HEK293 (cell line): ENCODE data around the gene IFT122.
A peak's percentile ranks its signal among the peaks of the same experiment; 100 is the strongest.
"Not testable (repeated sequence)": the region's sequence is repeated elsewhere in the genome, so short reads cannot be mapped to it uniquely, and the experiment has no call there.

Experiments
- CTCF ChIA-PET: fragments of 350-600 bp; formaldehyde crosslinking; extraction: SDS; loops from one replicate; lab custom pipeline; 2021; ENCODE audit warnings: antibody characterized with exemption; lab: Yijun Ruan, JAX
- POLR2A ChIA-PET: fragments of 300-600 bp; formaldehyde crosslinking; extraction: SDS; loops from one replicate; lab custom pipeline; 2020; ENCODE audit warnings: antibody characterized with exemption, inconsistent platforms; lab: Yijun Ruan, JAX
- H3K27ac ChIP-seq: fragments of 200-500 bp; sonication (Bioruptor generic); 2 replicates; pipeline ENCODE4 v1.5.1; 2014; ENCODE audit warnings: low read depth, low read length, control low read depth, inconsistent platforms; ENCODE audit errors: extremely low read depth
- H3K36me3 ChIP-seq, 2 experiments: fragments of 200-500 bp in 1 of 2; sonication (Bioruptor generic) in 1 of 2; 1 replicate in 1 of 2; 2 replicates in 1 of 2; pipeline ENCODE4 v1.5.1; 2014 to 2017; ENCODE audit warnings: inconsistent platforms in 2 of 2, low read length in 2 of 2; ENCODE audit not compliant: control insufficient read depth in 2 of 2, insufficient read depth in 1 of 2
- H3K4me1 ChIP-seq: fragments of 200-500 bp; sonication (Bioruptor generic); 2 replicates; pipeline ENCODE4 v1.5.1; 2014; ENCODE audit warnings: mild to moderate bottlenecking, low read length, inconsistent platforms; ENCODE audit not compliant: control insufficient read depth, insufficient read depth
- H3K4me3 ChIP-seq: 2 replicates; pipeline ENCODE4 v1.5.1; 2011; ENCODE audit warnings: low read depth, mild to moderate bottlenecking, control low read depth, low read length, moderate library complexity
- H3K9me3 ChIP-seq: fragments of 200-500 bp; sonication (Bioruptor generic); 2 replicates; pipeline ENCODE4 v1.5.1; 2014; ENCODE audit warnings: low read depth, low read length, inconsistent platforms; ENCODE audit not compliant: control insufficient read depth, insufficient read depth
- FEZF1 ChIP-seq: fragments of 450-650 bp; formaldehyde crosslinking; IDR thresholded peaks from 2 replicates; pipeline ENCODE4 v1.5.1; 2016; ENCODE audit warnings: missing biosample characterization, missing genetic modification characterization
- GLI2 ChIP-seq: fragments of 450-650 bp; formaldehyde crosslinking; IDR thresholded peaks from 2 replicates; pipeline ENCODE4; 2017; ENCODE audit warnings: missing biosample characterization, missing genetic modification characterization, low read depth, borderline replicate concordance
- IKZF3 ChIP-seq: fragments of 450-650 bp; IDR thresholded peaks from 2 replicates; pipeline ENCODE4 v1.5.0; 2018; ENCODE audit warnings: missing biosample characterization, mild to moderate bottlenecking, missing genetic modification characterization, moderate library complexity
- KLF16 ChIP-seq: fragments of 450-650 bp; formaldehyde crosslinking; IDR thresholded peaks from 2 replicates; pipeline ENCODE4 v1.5.1; 2017; ENCODE audit warnings: missing biosample characterization, missing genetic modification characterization
- KLF7 ChIP-seq: fragments of 450-650 bp; formaldehyde crosslinking; IDR thresholded peaks from 2 replicates; pipeline ENCODE4 v1.5.1; 2016; ENCODE audit warnings: missing biosample characterization, missing genetic modification characterization, borderline replicate concordance
- PRDM1 ChIP-seq: fragments of 450-650 bp; formaldehyde crosslinking; IDR thresholded peaks from 2 replicates; pipeline ENCODE4; 2016; ENCODE audit warnings: missing biosample characterization, missing genetic modification characterization
- REPIN1 ChIP-seq: fragments of 450-650 bp; formaldehyde crosslinking; IDR thresholded peaks from 2 replicates; pipeline ENCODE4 v1.5.1; 2017; ENCODE audit warnings: missing biosample characterization, missing genetic modification characterization, low read depth
- SCRT1 ChIP-seq: fragments of 450-650 bp; formaldehyde crosslinking; IDR thresholded peaks from 2 replicates; pipeline ENCODE4 v1.5.1; 2016; ENCODE audit warnings: missing biosample characterization, missing genetic modification characterization, borderline replicate concordance
- ZBTB1 ChIP-seq: fragments of 450-650 bp; formaldehyde crosslinking; IDR thresholded peaks from 2 replicates; pipeline ENCODE4 v1.5.1; 2016; ENCODE audit warnings: missing biosample characterization, missing genetic modification characterization
- ZBTB21 ChIP-seq: fragments of 450-650 bp; formaldehyde crosslinking; IDR thresholded peaks from 2 replicates; pipeline ENCODE4 v1.5.1; 2017; ENCODE audit warnings: missing biosample characterization, missing genetic modification characterization
- ZIC2 ChIP-seq: fragments of 450-650 bp; formaldehyde crosslinking; IDR thresholded peaks from 2 replicates; pipeline ENCODE4 v1.5.1; 2016; ENCODE audit warnings: missing biosample characterization, missing genetic modification characterization
- ZNF112 ChIP-seq: fragments of 450-650 bp; formaldehyde crosslinking; IDR thresholded peaks from 2 replicates; pipeline ENCODE4 v1.5.0; 2017; ENCODE audit warnings: missing biosample characterization, missing genetic modification characterization
- ZNF133 ChIP-seq: fragments of 450-650 bp; formaldehyde crosslinking; IDR thresholded peaks from 2 replicates; pipeline ENCODE4 v1.5.1; 2016; ENCODE audit warnings: missing biosample characterization, missing genetic modification characterization
- ZNF2 ChIP-seq: fragments of 450-650 bp; formaldehyde crosslinking; IDR thresholded peaks from 2 replicates; pipeline ENCODE4 v1.5.1; 2016; ENCODE audit warnings: missing biosample characterization, missing genetic modification characterization
- ZNF302 ChIP-seq: fragments of 450-650 bp; formaldehyde crosslinking; IDR thresholded peaks from 2 replicates; pipeline ENCODE4 v1.5.1; 2016; ENCODE audit warnings: missing biosample characterization, missing genetic modification characterization, low read depth
- ZNF354C ChIP-seq: fragments of 450-650 bp; formaldehyde crosslinking; IDR thresholded peaks from 2 replicates; pipeline ENCODE4 v1.5.1; 2016; ENCODE audit warnings: missing biosample characterization, missing genetic modification characterization, low read depth, borderline replicate concordance
- ZNF394 ChIP-seq: fragments of 450-650 bp; formaldehyde crosslinking; IDR thresholded peaks from 2 replicates; pipeline ENCODE4 v1.5.1; 2016; ENCODE audit warnings: missing biosample characterization, missing genetic modification characterization, mild to moderate bottlenecking, moderate library complexity, borderline replicate concordance
- ZNF423 ChIP-seq: fragments of 450-650 bp; formaldehyde crosslinking; IDR thresholded peaks from 2 replicates; pipeline ENCODE4 v1.5.1; 2016; ENCODE audit warnings: missing biosample characterization, missing genetic modification characterization
- ZNF48 ChIP-seq: fragments of 450-650 bp; formaldehyde crosslinking; IDR thresholded peaks from 2 replicates; pipeline ENCODE4 v1.5.1; 2016; ENCODE audit warnings: missing biosample characterization, missing genetic modification characterization
- ZNF558 ChIP-seq: fragments of 450-650 bp; formaldehyde crosslinking; IDR thresholded peaks from 2 replicates; pipeline ENCODE4 v1.5.1; 2016; ENCODE audit warnings: missing biosample characterization, missing genetic modification characterization
- ZNF585B ChIP-seq: fragments of 450-650 bp; formaldehyde crosslinking; IDR thresholded peaks from 2 replicates; pipeline ENCODE4 v1.5.1; 2016; ENCODE audit warnings: missing biosample characterization, missing genetic modification characterization
- ZNF610 ChIP-seq: fragments of 450-650 bp; formaldehyde crosslinking; IDR thresholded peaks from 2 replicates; pipeline ENCODE4 v1.5.1; 2016; ENCODE audit warnings: missing biosample characterization, missing genetic modification characterization, borderline replicate concordance
- ZNF624 ChIP-seq: fragments of 450-650 bp; formaldehyde crosslinking; IDR thresholded peaks from 2 replicates; pipeline ENCODE4 v1.5.1; 2017; ENCODE audit warnings: missing biosample characterization, missing genetic modification characterization
- ZNF626 ChIP-seq: fragments of 450-650 bp; sonication (Bioruptor Pico); formaldehyde crosslinking; IDR thresholded peaks from 2 replicates; pipeline ENCODE4 v1.5.1; 2018; ENCODE audit warnings: missing biosample characterization, missing genetic modification characterization, inconsistent platforms
- ZNF664 ChIP-seq: fragments of 450-650 bp; formaldehyde crosslinking; IDR thresholded peaks from 2 replicates; pipeline ENCODE4 v1.5.1; 2016; ENCODE audit warnings: missing biosample characterization, missing genetic modification characterization
- ZNF747 ChIP-seq: fragments of 450-650 bp; formaldehyde crosslinking; IDR thresholded peaks from 2 replicates; pipeline ENCODE4 v1.5.1; 2016; ENCODE audit warnings: missing biosample characterization, missing genetic modification characterization
- ZXDB ChIP-seq: fragments of 450-650 bp; formaldehyde crosslinking; IDR thresholded peaks from 2 replicates; pipeline ENCODE4 v1.5.1; 2016; ENCODE audit warnings: missing biosample characterization, missing genetic modification characterization
- TF ChIP-seq, protein P1 (sequence below): fragments of 450-650 bp; formaldehyde crosslinking; IDR thresholded peaks from 2 replicates; pipeline ENCODE4 v1.5.1; 2016; ENCODE audit warnings: missing biosample characterization, missing genetic modification characterization
- TF ChIP-seq, protein P2 (sequence below): fragments of 450-650 bp; formaldehyde crosslinking; IDR thresholded peaks from 2 replicates; pipeline ENCODE4 v1.5.1; 2016; ENCODE audit warnings: missing biosample characterization, missing genetic modification characterization
- TF ChIP-seq, protein P3 (sequence below): fragments of 450-650 bp; formaldehyde crosslinking; IDR thresholded peaks from 2 replicates; pipeline ENCODE4 v1.5.1; 2016; ENCODE audit warnings: missing biosample characterization, missing genetic modification characterization, low read depth

Gene IFT122

DNA sequence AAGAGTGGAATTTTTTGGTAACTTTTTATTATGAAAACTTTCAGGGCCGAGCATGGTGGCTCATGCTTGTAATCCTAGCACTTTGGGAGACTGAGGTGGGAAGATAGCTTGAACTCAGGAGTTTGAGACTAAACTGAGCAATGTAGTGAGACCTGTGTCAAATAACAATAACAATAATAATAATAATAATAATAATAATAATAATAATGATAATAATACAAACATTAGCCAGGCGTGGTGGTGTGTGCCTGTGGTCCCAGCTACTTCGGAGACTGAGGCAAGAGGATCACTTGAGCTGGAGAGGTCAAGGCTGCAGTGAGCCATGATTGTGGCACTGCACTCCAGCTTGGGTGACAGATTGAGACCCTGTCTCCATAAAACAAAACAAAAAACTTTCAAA lies 105.9 kb downstream of the IFT122 start:
- POLR2A ChIA-PET, H3K36me3 ChIP-seq, H3K27ac ChIP-seq, H3K4me1 ChIP-seq: not testable (repeated sequence)
- TF ChIP-seq REPIN1, result peak; percentile 81; the same call in 1 of the 2 replicates
- TF ChIP-seq, all 188 proteins: peak for 1; not testable (repeated sequence) for 187
- H3K9me3 ChIP-seq, CTCF ChIA-PET, H3K4me3 ChIP-seq: not testable (repeated sequence)

DNA sequence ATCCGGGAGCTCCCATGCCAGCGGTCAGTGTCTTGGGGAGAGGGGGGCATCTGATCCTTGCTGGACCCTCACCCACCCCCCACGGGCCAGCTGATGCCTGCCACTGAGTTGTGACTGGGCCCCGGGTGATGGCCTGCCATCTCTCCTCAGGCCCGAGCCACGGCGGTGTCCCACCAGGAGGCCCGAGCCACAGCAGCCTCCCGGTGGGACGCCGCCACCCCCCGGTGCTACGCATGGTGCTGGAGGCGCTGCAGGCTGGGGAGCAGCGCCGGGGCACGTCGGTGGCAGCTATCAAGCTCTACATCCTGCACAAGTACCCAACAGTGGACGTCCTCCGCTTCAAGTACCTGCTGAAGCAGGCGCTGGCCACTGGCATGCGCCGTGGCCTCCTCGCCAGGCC lies 107.2 kb downstream of the IFT122 start:
- H3K36me3 ChIP-seq, result no peaks in the 10 kb centered on the region
- POLR2A ChIA-PET, result no interaction called here
- peak; percentile 30; the same call in 1 of the 2 replicates for TF ChIP-seq ZIC2 (tag by site-specific recombination)
- TF ChIP-seq ZNF664, result no peak
- TF ChIP-seq GLI2, result no peak
- TF ChIP-seq ZBTB21 (tag by site-specific recombination), result no peak
- no peak for TF ChIP-seq PRDM1
- TF ChIP-seq ZNF302, result no peak
- TF ChIP-seq ZNF558, result no peak
- no peaks in the 10 kb centered on the region for H3K4me1 ChIP-seq
- CTCF ChIA-PET, result no interaction called here
- H3K27ac ChIP-seq, result no peak overlapping the region
- H3K9me3 ChIP-seq, result no peaks in the 10 kb centered on the region
- H3K4me3 ChIP-seq, result no peak overlapping the region

DNA sequence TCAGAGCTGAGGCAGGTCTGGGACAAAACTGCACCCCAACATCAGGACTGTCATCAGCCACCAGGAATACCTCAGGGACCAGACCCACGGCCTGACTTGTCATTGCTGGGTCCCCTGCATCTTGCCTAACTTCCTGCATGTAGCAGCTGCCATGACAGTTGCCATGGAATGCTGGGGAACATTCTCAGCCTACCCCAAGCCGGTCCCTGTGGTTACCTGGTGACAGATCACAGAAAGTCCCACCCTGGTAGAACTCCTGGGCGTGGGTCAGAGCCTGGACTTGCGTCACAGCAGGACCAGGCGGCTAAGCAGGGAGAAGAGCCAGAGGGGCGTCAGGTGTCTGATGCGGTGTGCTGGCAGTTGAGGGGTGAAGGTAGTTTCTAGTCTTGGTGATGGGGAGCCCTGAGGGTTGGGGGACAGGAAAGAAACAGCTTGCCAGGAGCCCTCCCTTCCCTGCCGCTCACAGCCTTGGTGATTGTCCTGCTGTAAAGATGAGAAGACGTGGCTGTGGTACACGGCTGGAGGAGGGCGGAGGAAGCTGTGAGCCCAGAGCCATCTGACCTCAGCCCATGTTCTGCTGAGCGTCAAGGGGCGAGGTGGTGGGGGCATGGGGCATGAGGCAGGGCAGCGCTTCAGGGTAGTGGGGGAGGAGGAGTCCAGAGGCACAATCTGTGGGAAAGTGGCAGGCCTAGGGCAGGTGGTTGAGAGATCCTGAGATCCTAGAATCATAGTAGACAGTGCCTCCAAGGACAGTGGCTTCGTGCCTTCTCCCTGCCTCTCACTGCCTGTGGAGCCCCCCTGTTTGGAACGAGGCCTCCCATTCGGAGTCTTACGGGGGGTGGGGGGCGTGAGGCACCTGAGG lies 108.3 kb downstream of the IFT122 start:
- POLR2A ChIA-PET, result no interaction called here

DNA sequence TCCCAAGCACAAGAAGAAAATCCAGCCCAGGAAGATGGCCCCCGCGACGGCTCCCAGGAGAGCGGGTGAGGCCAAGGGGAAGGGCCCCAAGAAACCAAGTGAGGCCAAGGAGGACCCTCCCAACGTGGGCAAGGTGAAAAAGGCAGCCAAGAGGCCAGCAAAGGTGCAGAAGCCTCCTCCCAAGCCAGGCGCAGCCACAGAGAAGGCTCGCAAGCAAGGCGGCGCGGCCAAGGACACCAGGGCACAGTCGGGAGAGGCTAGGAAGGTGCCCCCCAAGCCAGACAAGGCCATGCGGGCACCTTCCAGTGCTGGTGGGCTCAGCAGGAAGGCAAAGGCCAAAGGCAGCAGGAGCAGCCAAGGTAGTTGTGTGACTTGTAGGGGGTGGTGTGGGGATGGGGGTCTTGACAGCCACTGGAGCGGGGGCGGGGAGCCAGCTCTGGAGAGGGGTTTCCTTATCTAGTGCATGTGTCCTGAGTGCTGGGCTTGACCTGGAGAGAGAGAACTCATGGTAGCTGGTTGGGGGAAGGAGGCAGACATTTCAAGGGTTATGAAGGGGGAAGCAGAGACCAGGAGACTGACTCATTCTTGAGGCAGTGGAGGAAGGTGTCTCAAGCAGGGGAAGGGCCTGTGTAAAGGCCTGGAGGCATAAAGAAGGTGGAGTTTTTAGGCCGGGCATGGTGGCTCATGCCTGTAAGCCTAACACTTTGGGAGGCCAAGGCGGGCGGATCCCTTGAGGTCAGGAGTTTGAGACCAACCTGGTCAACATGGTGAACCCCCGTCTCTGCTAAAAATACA lies 109.2 kb downstream of the IFT122 start:
- Histone ChIP-seq H3K27ac (no peak overlapping the region), H3K4me3 (no peak overlapping the region), H3K4me1 (no peaks in the 10 kb centered on the region), H3K36me3 (no peaks in the 10 kb centered on the region), H3K9me3 (no peaks in the 10 kb centered on the region)
- CTCF ChIA-PET, result no interaction called here
- POLR2A ChIA-PET, result no interaction called here
- TF ChIP-seq ZNF747 (no peak), KLF16 (tag by site-specific recombination) (no peak), ZNF2 (tag by site-specific recombination) (no peak), IKZF3 (tag by site-specific recombination) (no peak), ZNF610 (tag by site-specific recombination) (no peak), KLF7 (tag by site-specific recombination) (no peak)
- TF ChIP-seq, protein P1, sequence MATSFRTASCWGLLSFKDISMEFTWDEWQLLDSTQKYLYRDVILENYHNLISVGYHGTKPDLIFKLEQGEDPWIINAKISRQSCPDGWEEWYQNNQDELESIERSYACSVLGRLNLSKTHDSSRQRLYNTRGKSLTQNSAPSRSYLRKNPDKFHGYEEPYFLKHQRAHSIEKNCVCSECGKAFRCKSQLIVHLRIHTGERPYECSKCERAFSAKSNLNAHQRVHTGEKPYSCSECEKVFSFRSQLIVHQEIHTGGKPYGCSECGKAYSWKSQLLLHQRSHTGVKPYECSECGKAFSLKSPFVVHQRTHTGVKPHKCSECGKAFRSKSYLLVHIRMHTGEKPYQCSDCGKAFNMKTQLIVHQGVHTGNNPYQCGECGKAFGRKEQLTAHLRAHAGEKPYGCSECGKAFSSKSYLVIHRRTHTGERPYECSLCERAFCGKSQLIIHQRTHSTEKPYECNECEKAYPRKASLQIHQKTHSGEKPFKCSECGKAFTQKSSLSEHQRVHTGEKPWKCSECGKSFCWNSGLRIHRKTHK (tag by site-specific recombination), result no peak
- TF ChIP-seq, protein P2, sequence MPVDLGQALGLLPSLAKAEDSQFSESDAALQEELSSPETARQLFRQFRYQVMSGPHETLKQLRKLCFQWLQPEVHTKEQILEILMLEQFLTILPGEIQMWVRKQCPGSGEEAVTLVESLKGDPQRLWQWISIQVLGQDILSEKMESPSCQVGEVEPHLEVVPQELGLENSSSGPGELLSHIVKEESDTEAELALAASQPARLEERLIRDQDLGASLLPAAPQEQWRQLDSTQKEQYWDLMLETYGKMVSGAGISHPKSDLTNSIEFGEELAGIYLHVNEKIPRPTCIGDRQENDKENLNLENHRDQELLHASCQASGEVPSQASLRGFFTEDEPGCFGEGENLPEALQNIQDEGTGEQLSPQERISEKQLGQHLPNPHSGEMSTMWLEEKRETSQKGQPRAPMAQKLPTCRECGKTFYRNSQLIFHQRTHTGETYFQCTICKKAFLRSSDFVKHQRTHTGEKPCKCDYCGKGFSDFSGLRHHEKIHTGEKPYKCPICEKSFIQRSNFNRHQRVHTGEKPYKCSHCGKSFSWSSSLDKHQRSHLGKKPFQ, result no peak

More for the DNA sequence above, 108.3 kb downstream of the IFT122 start:
- H3K9me3 ChIP-seq, result no peaks in the 10 kb centered on the region
- H3K4me3 ChIP-seq, result no peak overlapping the region
- TF ChIP-seq ZNF48 (tag by site-specific recombination), result no peak
- TF ChIP-seq ZNF112 (tag by site-specific recombination), result no peak
- no peak for TF ChIP-seq SCRT1
- TF ChIP-seq ZBTB1 (tag by site-specific recombination), result no peak
- no peak for TF ChIP-seq ZNF354C (tag by site-specific recombination)
- TF ChIP-seq ZNF626, result no peak
- TF ChIP-seq ZNF133 (tag by site-specific recombination), result no peak
- TF ChIP-seq ZXDB (tag by site-specific recombination), result no peak
- TF ChIP-seq IKZF3 (tag by site-specific recombination), result no peak
- TF ChIP-seq ZNF585B (tag by site-specific recombination), result no peak
- TF ChIP-seq ZNF423, result no peak
- no peak for TF ChIP-seq ZNF624 (tag by site-specific recombination)
- no peak for TF ChIP-seq ZNF394 (tag by site-specific recombination)
- TF ChIP-seq FEZF1 (tag by site-specific recombination), result no peak
- TF ChIP-seq, protein P3, sequence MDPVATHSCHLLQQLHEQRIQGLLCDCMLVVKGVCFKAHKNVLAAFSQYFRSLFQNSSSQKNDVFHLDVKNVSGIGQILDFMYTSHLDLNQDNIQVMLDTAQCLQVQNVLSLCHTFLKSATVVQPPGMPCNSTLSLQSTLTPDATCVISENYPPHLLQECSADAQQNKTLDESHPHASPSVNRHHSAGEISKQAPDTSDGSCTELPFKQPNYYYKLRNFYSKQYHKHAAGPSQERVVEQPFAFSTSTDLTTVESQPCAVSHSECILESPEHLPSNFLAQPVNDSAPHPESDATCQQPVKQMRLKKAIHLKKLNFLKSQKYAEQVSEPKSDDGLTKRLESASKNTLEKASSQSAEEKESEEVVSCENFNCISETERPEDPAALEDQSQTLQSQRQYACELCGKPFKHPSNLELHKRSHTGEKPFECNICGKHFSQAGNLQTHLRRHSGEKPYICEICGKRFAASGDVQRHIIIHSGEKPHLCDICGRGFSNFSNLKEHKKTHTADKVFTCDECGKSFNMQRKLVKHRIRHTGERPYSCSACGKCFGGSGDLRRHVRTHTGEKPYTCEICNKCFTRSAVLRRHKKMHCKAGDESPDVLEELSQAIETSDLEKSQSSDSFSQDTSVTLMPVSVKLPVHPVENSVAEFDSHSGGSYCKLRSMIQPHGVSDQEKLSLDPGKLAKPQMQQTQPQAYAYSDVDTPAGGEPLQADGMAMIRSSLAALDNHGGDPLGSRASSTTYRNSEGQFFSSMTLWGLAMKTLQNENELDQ, result no peak
- H3K27ac ChIP-seq, result no peak overlapping the region
- H3K4me1 ChIP-seq, result no peaks in the 10 kb centered on the region
- CTCF ChIA-PET, result no interaction called here
- H3K36me3 ChIP-seq, result no peaks in the 10 kb centered on the region
